ENCODE measurements around the gene ASF1B. TPM values are rescaled to one million over a fixed set of nuclear protein-coding genes. Genes with fewer than 3 reads are reported as not detected.
"Not testable (repeated sequence)": the region's sequence is repeated elsewhere in the genome, so short reads cannot be mapped to it uniquely, and the experiment has no call there.

Gene ASF1B
- total RNA-seq = under 1 TPM; 0.33 to 0.37 TPM
- long read RNA-seq, donor 1, partial matches to known transcripts = 0 of 1 reads
- long read RNA-seq, donor 1, other reads (novel, unspliced or antisense) = 0 of 1 reads
- long read RNA-seq, donor 2, partial matches to known transcripts = 0 of 2 reads
- long read RNA-seq, donor 2, other reads (novel, unspliced or antisense) = 0 of 2 reads

GRCh38 chr19:14136509-14137281 lies at the start of gene ASF1B:
TSS of gene ASF1B (minus strand) at chr19:14136589. CDS start at chr19:14136456, 133 bp downstream.
- DNase-seq (ENCODE audit: low spot score) = peak; percentile 100
- intact Hi-C loops (cut with DNase I) = loop anchor here in 1 of 2 donors (5.0 kb wide), 1 partner anchor 54 kb away; no protein-coding TSS in a partner anchor

GRCh38 chr19:14185691-14186090 lies 49.3 kb upstream of the ASF1B start:
- intact Hi-C loops (cut with DNase I) = not testable (repeated sequence)

GRCh38 chr19:14185158-14185557 lies 48.8 kb upstream of the ASF1B start:
- DNase-seq (ENCODE audit: low spot score) = no peak
- intact Hi-C loops (cut with DNase I) = no loop called here

More at GRCh38 chr19:14185691-14186090, 49.3 kb upstream of the ASF1B start:
- DNase-seq (ENCODE audit: low spot score) = not testable (repeated sequence)

- no peak for DNase-seq (ENCODE audit: low spot score)
- intact Hi-C loops (cut with DNase I) = no loop called here
Measured at GRCh38 chr19:14183741-14184350, 47.5 kb upstream of the ASF1B start.

- intact Hi-C loops (cut with DNase I) = no loop called here
- no peak for DNase-seq (ENCODE audit: low spot score)
Measured at GRCh38 chr19:14182476-14182875, 46.1 kb upstream of the ASF1B start.

GRCh38 chr19:14181906-14182305 lies 45.5 kb upstream of the ASF1B start:
- no peak for DNase-seq (ENCODE audit: low spot score)
- intact Hi-C loops (cut with DNase I) = no loop called here

- DNase-seq (ENCODE audit: low spot score); intact Hi-C loops (cut with DNase I): not testable (repeated sequence)
Measured at GRCh38 chr19:14181199-14181598, 44.8 kb upstream of the ASF1B start.

- intact Hi-C loops (cut with DNase I) = no loop called here
- no peak for DNase-seq (ENCODE audit: low spot score)
Measured at GRCh38 chr19:14177496-14178074, 41.2 kb upstream of the ASF1B start.

- intact Hi-C loops (cut with DNase I) = no loop called here
- no peak for DNase-seq (ENCODE audit: low spot score)
Measured at GRCh38 chr19:14175351-14175792, 39.0 kb upstream of the ASF1B start.

GRCh38 chr19:14174883-14175282 lies 38.5 kb upstream of the ASF1B start:
- intact Hi-C loops (cut with DNase I) = no loop called here
- no peak for DNase-seq (ENCODE audit: low spot score)

GRCh38 chr19:14168993-14169392 lies 32.6 kb upstream of the ASF1B start:
- intact Hi-C loops (cut with DNase I) = no loop called here
- no peak for DNase-seq (ENCODE audit: low spot score)

GRCh38 chr19:14168259-14168972 lies 32.0 kb upstream of the ASF1B start:
- intact Hi-C loops (cut with DNase I) = no loop called here
- DNase-seq (ENCODE audit: low spot score) = no peak

- intact Hi-C loops (cut with DNase I) = no loop called here
- no peak for DNase-seq (ENCODE audit: low spot score)
Measured at GRCh38 chr19:14167576-14168138, 31.3 kb upstream of the ASF1B start.

GRCh38 chr19:14166999-14167575 lies 30.7 kb upstream of the ASF1B start:
- intact Hi-C loops (cut with DNase I) = no loop called here
- no peak for DNase-seq (ENCODE audit: low spot score)

- intact Hi-C loops (cut with DNase I) = no loop called here
Measured at GRCh38 chr19:14165990-14166830, 29.8 kb upstream of the ASF1B start.

GRCh38 chr19:14164724-14165493 lies 28.5 kb upstream of the ASF1B start:
- no peak for DNase-seq (ENCODE audit: low spot score)
- intact Hi-C loops (cut with DNase I) = no loop called here

More at GRCh38 chr19:14165990-14166830, 29.8 kb upstream of the ASF1B start:
- no peak for DNase-seq (ENCODE audit: low spot score)

GRCh38 chr19:14164082-14164481 lies 27.7 kb upstream of the ASF1B start:
- intact Hi-C loops (cut with DNase I) = no loop called here
- no peak for DNase-seq (ENCODE audit: low spot score)
